VCaP (cell line): ENCODE results near the gene S1PR3.

Experiments used
- H3K27ac ChIP-seq: fragments of 450-650 bp; 2 replicates; pipeline ENCODE4 v1.5.1; 2017
- TF ChIP-seq, protein P1 (sequence below): fragments of 450-650 bp; conservative IDR thresholded peaks from 2 replicates; pipeline ENCODE4 v1.5.1; 2017; ENCODE audit warnings: mild to moderate bottlenecking, moderate library complexity

S1PR3 gene

DNA sequence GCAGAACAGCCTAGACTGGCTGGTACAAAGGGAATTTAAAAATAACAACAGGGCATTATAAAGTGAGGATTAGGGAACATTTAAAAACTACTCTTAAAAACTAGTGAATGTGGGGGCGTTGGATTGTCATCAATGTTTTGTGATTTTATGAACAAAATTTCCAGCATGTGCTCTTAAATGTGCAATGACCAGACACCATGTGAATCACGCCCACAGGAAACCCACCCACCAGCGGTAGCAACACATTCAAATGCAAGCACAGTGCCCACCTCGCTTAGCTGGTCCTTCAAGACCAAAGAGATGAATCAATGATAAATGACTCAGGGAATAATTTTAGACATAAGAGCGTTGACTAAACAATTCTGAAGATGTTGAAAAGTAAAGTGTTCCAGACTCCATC is 40.9 kb downstream of the S1PR3 start:
- H3K27ac ChIP-seq: no peak overlapping the region
- TF ChIP-seq, protein P1, sequence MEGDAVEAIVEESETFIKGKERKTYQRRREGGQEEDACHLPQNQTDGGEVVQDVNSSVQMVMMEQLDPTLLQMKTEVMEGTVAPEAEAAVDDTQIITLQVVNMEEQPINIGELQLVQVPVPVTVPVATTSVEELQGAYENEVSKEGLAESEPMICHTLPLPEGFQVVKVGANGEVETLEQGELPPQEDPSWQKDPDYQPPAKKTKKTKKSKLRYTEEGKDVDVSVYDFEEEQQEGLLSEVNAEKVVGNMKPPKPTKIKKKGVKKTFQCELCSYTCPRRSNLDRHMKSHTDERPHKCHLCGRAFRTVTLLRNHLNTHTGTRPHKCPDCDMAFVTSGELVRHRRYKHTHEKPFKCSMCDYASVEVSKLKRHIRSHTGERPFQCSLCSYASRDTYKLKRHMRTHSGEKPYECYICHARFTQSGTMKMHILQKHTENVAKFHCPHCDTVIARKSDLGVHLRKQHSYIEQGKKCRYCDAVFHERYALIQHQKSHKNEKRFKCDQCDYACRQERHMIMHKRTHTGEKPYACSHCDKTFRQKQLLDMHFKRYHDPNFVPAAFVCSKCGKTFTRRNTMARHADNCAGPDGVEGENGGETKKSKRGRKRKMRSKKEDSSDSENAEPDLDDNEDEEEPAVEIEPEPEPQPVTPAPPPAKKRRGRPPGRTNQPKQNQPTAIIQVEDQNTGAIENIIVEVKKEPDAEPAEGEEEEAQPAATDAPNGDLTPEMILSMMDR: no peak

DNA sequence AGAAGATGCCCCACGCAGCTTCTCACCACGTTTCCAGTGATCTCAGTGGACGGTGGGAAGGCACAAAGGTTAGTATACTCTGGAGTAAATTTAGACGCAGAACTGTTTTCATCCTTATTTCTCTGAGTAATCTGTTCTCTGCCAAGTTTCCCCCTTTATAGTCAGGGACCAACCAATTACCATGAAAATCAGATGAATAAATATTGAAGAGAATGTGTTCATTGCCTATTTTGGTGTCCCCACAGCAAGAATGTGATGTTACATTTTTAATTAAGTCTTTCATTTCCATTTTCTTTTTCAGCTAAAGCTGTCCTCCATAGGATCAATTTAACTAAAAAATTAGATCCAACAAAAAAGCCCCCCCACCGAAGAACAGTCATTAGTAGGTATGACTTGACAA is 41.4 kb downstream of the S1PR3 start:
- no peak overlapping the region for H3K27ac ChIP-seq
- TF ChIP-seq, protein P1: no peak

DNA sequence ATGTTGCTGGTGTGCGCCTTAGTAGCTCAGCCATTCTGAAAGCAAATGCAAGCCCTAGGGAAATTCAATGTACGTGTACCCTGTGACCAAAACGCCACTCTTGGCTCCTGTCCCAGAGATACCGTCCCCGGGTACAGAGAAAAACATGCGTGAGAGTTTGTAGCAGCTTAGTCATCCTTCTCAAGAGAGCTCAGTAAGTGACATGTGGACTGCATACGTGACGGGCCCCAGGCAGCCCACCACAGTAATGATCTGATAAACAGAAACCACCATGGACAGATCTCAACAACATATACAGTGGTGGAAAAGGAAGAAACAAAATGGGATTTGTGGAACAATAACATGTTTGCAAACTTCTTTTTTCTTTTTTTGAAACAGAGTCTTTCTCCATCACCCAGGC is 45.1 kb downstream of the S1PR3 start:
- H3K27ac ChIP-seq: no peak overlapping the region
- TF ChIP-seq, protein P1: no peak

DNA sequence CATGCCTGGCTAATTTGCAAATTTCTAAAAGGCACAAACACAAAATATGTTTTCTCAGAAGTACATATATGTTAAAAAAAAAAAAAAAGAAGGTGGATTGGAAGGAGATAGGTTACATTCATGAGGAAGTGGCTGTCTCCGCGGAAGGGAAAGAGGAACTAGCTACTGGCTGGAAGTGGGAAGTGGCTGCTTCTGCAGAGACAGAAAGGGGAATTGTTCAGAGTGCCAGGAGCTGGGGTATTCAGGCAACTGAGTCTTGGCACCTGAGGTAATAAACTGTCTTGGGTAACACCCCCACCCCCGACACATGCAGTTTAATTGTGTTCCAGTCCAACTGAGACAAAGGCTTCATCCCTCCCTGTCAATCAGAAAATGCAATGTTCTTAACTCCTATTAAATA is 45.6 kb downstream of the S1PR3 start:
- no peak overlapping the region for H3K27ac ChIP-seq
- TF ChIP-seq, protein P1: no peak

DNA sequence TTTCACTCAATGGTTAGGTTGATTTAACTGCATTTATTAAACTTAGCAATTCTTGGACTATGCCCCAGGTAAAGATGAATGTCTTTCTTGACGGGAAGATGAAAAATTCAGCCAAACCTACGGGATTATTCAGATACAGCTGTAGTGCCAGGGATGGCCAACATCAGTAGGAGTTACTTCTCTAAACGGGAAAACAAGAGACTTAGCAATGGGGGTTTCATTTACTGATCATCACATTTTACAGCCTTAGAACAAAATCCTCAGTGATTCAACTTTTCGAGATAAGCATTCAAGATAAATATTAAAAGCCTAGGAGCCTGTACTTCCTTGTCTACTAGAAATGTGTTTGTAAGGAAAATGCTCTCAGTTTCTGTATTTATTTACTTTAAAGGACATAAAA is 46.1 kb downstream of the S1PR3 start:
- no peak overlapping the region for H3K27ac ChIP-seq
- TF ChIP-seq, protein P1: no peak

DNA sequence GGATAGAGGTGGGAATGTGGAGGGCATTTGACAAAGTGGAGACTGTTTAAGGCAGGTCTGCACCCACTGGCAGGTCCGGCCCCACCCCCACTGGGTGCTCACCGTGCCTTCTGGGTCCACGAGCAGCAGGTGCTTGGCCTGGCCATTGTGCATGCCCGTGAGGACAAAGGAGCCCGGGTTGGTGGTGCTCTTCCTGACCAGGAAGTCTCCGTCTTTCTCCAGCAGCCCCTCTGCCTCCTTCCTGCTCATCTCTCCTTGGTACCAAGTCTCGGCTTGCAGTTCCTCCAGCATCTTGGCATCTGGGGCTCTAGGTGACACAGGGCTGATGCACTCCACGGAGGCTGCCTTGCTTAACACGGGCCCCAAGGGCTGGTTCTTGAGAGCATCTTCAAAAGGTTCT is 46.6 kb downstream of the S1PR3 start:
- TF ChIP-seq, protein P1: no peak
- no peak overlapping the region for H3K27ac ChIP-seq

DNA sequence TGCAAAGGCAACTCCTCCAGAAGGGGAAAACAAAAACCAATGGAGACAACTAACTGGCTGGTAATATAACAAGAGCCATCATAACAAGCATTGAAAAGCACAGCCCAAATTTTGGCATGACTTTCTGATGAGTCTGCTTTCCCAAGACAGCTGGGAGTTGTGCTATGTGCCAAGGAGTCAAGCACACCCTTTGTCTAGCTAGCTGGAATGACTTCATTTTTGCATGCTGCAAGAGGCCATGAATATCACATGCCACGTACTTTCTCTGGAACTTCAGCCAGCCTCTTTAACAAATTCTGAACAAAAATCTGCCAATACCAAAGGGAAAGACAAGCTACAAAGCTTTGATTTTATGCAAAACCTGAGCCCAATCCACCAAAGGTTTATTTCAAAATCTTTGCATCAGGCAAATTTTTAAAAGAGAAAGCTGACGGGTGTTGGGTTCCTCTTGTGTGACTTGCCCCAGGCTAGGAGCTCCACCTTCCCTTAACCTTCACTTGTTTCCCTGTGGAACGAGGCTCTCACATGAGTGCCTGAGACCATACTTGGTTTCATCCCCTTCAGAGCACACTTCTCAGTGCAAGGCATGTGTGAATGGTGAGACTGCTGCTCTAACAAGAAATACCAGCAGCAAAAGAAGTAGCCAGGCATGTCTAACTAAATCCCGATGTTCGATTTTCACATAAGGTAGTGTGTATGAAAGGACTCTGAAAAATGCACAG is 47.3 kb downstream of the S1PR3 start:
- H3K27ac ChIP-seq: no peak overlapping the region
- TF ChIP-seq, protein P1: no peak
